Brain microvascular endothelial cell (primary cell): ENCODE results near the gene MAGEA9B.
"Not testable (repeated sequence)": the region's sequence is repeated elsewhere in the genome, so short reads cannot be mapped to it uniquely, and the experiment has no call there.

ENCODE experiments used
- DNase-seq: peaks from one replicate; pipeline ENCODE4 v3.0.0-alpha.2; 2020
- H3K27ac ChIP-seq: fragments of 250-450 bp; sonication (Bioruptor Pico); 2 replicates; pipeline ENCODE4 v1.5.1; 2020; ENCODE audit warnings: mild to moderate bottlenecking, moderate library complexity
- H3K27me3 ChIP-seq: fragments of 250-450 bp; sonication (Bioruptor Pico); replicated peaks from 2 replicates; pipeline ENCODE4 v1.5.1; 2020; ENCODE audit warnings: mild to moderate bottlenecking
- H3K36me3 ChIP-seq: fragments of 250-450 bp; sonication (Bioruptor Pico); replicated peaks from 2 replicates; pipeline ENCODE4 v1.5.1; 2020; ENCODE audit warnings: mild to moderate bottlenecking
- H3K4me3 ChIP-seq: 2 replicates; pipeline ENCODE4 v1.5.1; 2011; ENCODE audit warnings: low read depth, mild to moderate bottlenecking, control low read depth, low read length, moderate library complexity
- in situ Hi-C: cut with HindIII; loops from 2 replicates; pipeline ENCODE4 v1.10.0; 2017; ENCODE audit warnings: low sequenced_read_pairs, low pct_ligation_motif_present
- TF ChIP-seq, protein P1 (sequence below): IDR thresholded peaks from 2 replicates; pipeline ENCODE4 v1.5.1; 2011; ENCODE audit warnings: low read depth, mild to moderate bottlenecking, moderate library complexity, low read length, control low read depth, inconsistent platforms; ENCODE audit errors: missing control alignments

MAGEA9B gene

DNA sequence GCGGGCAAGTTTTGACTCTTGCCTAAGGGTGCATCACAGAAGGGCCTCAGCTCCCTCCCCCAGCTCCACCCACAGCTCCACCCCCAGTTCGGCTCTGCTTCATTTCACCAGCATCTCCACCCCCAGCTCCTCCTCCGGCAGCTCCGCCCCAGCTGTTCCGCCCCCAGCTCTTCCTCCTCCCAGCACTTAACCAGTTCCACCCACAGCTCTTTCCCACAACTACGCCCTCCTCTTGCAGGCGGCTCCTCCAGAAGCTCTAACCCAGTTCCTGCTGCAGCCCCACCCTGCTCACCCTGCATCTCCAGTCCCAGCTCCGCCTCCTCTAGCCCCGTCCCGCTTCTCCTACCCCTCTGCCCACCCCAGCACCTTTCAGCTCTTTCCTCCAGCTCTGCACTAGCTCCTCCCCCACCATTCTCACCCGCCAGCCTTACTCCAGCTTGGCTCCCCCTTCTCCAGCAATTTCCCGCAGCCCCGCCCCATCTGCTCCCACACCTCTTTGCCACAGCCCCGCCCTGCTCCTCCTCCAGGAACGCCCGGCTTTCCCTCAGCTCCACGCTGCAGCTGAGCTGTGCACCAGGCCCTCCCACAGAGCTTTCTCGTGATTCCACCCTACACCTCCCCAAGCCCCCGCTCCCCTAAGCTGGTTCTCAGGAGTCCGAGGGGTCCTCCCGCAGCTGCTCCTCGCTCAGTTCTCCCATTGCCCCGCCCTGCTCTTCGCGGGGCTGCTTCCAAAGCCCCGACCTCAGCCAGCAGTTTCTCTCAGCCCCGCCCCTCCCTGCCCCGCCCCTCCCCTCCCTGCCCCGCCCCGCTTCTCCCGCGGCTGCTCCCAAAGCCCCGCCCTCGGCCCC, 47.8 kb downstream of the MAGEA9B start:
- TF ChIP-seq, protein P1, sequence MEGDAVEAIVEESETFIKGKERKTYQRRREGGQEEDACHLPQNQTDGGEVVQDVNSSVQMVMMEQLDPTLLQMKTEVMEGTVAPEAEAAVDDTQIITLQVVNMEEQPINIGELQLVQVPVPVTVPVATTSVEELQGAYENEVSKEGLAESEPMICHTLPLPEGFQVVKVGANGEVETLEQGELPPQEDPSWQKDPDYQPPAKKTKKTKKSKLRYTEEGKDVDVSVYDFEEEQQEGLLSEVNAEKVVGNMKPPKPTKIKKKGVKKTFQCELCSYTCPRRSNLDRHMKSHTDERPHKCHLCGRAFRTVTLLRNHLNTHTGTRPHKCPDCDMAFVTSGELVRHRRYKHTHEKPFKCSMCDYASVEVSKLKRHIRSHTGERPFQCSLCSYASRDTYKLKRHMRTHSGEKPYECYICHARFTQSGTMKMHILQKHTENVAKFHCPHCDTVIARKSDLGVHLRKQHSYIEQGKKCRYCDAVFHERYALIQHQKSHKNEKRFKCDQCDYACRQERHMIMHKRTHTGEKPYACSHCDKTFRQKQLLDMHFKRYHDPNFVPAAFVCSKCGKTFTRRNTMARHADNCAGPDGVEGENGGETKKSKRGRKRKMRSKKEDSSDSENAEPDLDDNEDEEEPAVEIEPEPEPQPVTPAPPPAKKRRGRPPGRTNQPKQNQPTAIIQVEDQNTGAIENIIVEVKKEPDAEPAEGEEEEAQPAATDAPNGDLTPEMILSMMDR, result no peak
- peak overlapping the region; percentile 54 for H3K4me3 ChIP-seq
- peak; percentile 86 for DNase-seq
- H3K27me3 ChIP-seq, result no peaks in the 10 kb centered on the region
- H3K36me3 ChIP-seq, result no peaks in the 10 kb centered on the region
- peak overlapping the region; percentile 68 for H3K27ac ChIP-seq
- in situ Hi-C loops, result no loop called here

DNA sequence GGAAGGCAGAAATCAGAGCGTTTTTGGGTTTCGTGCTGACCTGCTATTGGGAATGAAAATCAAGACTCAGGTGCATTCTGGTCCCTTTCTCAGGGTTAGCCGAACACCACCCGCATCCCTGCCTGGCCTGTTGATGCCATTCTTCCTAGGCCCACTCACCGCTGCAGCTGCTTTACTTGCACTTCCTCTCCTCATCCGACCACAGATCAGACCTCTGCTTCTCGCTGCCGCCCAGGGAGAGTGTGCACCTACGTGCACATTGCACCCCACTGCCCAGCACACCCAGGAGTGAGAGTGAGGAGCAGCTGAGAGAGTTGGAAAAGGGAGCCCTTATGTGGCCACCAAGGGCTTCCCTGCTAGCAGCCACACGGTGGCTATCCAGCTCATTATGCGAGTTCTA, 49.8 kb downstream of the MAGEA9B start:
- H3K27ac ChIP-seq, H3K27me3 ChIP-seq, H3K36me3 ChIP-seq, DNase-seq, H3K4me3 ChIP-seq, in situ Hi-C loops: not testable (repeated sequence)

DNA sequence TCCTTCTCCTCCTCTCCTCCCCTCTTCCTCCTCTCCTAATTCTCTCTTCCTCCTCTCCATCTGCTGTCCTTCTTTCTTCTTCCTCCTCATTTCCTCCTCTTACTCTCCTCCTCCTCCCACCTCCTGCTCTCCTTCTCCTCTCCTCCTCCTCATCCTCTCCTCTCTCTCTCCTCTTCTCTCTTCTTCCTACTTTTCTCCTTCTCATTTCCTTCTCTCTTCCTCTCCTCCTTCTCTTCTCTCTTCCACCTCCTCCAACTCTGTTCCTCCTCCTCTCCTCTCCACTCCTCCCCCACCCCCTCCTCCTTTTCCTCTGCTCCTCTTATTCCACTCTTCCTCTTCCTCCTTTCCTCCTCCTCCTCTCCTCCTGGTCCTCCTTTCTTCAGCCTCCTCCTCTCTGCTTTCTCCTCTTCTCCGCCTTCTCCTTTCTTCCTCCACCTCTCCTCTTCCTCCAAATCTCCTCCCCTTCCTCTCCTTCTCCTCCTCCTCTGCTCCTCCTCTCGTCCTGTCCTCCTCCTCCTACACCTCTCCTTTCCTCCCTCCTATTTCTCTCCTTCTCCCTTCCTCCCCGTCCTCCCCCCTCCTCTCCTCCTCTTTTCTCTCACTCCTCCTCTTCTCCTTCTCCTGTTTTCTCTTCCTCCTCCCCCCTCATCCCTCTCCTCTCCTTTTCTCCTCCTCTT, 52.2 kb downstream of the MAGEA9B start:
- H3K27ac ChIP-seq, H3K36me3 ChIP-seq, H3K4me3 ChIP-seq, in situ Hi-C loops, DNase-seq, H3K27me3 ChIP-seq: not testable (repeated sequence)

DNA sequence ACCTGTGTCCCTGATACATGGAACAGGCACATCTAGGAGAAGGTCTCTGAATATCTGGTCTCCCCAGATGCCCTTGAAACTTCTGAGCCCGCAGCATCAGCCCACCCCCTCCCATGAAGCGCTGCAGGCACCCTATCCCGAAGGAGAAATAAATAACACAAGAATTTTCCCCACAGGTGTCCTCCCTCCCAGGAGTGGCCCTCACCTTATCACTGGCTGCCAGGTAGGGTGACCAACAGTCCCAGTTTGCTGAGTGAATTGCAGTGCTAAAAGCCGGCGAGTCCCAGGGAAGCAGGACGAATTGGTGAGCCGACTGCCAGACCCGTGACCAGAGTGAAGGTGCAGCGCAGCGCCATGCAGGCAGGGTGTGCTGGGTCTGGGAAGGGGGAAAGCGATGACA, 53.3 kb downstream of the MAGEA9B start:
- H3K27me3 ChIP-seq, in situ Hi-C loops, H3K4me3 ChIP-seq, H3K27ac ChIP-seq, H3K36me3 ChIP-seq, DNase-seq: not testable (repeated sequence)

DNA sequence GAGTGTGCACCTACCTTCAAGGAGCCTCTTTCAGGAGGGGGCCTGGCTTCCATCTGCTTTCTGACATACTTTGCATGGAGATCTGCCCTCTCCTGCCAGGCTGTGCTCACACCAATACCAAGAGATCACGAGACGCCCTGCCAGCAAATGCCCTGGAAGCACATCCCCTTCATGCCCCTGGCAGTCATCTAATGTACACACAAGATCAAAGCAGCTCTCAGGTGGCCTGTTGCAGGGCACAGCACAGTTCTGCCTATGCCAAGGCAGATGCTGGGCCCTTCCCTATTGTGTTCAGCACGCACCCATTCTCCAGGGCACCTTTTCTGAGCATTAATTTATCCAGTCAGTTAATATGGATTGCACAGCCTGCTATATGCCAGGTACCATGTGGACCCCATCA, 54.4 kb downstream of the MAGEA9B start:
- H3K27me3 ChIP-seq, H3K4me3 ChIP-seq, H3K36me3 ChIP-seq, H3K27ac ChIP-seq, DNase-seq, in situ Hi-C loops: not testable (repeated sequence)
